Raji (cell line): ENCODE data around the gene WASL.

Experiments
- POLR2A ChIP-seq: IDR thresholded peaks from 2 replicates; pipeline ENCODE4 v1.6.1; 2011; ENCODE audit warnings: low read depth, low read length, control low read depth; ENCODE audit not compliant: insufficient read depth

Gene WASL

GRCh38 chr7:123681561-123681960 is 67.2 kb downstream of the WASL start:
- no peak for TF ChIP-seq POLR2A

- no peak for TF ChIP-seq POLR2A
Measured at GRCh38 chr7:123680580-123680979, 68.2 kb downstream of the WASL start.

GRCh38 chr7:123679614-123680013 is 69.2 kb downstream of the WASL start:
- no peak for TF ChIP-seq POLR2A

GRCh38 chr7:123677061-123677715 is 71.6 kb downstream of the WASL start:
- no peak for TF ChIP-seq POLR2A

GRCh38 chr7:123675181-123675473 is 73.7 kb downstream of the WASL start:
- no peak for TF ChIP-seq POLR2A

- TF ChIP-seq POLR2A, result no peak
Measured at GRCh38 chr7:123674399-123675180, 74.2 kb downstream of the WASL start.

GRCh38 chr7:123673752-123674398 is 74.9 kb downstream of the WASL start:
- no peak for TF ChIP-seq POLR2A

- TF ChIP-seq POLR2A, result no peak
Measured at GRCh38 chr7:123673137-123673732, 75.6 kb downstream of the WASL start.

- no peak for TF ChIP-seq POLR2A
Measured at GRCh38 chr7:123669485-123669884, 79.3 kb downstream of the WASL start.

- TF ChIP-seq POLR2A, result no peak
Measured at GRCh38 chr7:123666492-123666891, 82.3 kb downstream of the WASL start.

GRCh38 chr7:123665896-123666295 is 82.9 kb downstream of the WASL start:
- no peak for TF ChIP-seq POLR2A

- TF ChIP-seq POLR2A, result no peak
Measured at GRCh38 chr7:123665157-123665556, 83.6 kb downstream of the WASL start.

- TF ChIP-seq POLR2A, result no peak
Measured at GRCh38 chr7:123663200-123663599, 85.6 kb downstream of the WASL start.

GRCh38 chr7:123662755-123663154 is 86.0 kb downstream of the WASL start:
- no peak for TF ChIP-seq POLR2A

- TF ChIP-seq POLR2A, result no peak
Measured at GRCh38 chr7:123662293-123662692, 86.5 kb downstream of the WASL start.

- TF ChIP-seq POLR2A, result no peak
Measured at GRCh38 chr7:123661765-123662164, 87.0 kb downstream of the WASL start.
